ENCODE results near the gene MICU1. TPM values are rescaled to one million over a fixed set of nuclear protein-coding genes. Genes with fewer than 3 reads are reported as not detected.

MICU1 gene
- total and polyA plus RNA-seq, 10 of the 15 experiments (the other 5 are each of a cell fraction or from before 2014, with no cell fraction given) = 18.2 to 36.4 (median 22.2) TPM

DNA sequence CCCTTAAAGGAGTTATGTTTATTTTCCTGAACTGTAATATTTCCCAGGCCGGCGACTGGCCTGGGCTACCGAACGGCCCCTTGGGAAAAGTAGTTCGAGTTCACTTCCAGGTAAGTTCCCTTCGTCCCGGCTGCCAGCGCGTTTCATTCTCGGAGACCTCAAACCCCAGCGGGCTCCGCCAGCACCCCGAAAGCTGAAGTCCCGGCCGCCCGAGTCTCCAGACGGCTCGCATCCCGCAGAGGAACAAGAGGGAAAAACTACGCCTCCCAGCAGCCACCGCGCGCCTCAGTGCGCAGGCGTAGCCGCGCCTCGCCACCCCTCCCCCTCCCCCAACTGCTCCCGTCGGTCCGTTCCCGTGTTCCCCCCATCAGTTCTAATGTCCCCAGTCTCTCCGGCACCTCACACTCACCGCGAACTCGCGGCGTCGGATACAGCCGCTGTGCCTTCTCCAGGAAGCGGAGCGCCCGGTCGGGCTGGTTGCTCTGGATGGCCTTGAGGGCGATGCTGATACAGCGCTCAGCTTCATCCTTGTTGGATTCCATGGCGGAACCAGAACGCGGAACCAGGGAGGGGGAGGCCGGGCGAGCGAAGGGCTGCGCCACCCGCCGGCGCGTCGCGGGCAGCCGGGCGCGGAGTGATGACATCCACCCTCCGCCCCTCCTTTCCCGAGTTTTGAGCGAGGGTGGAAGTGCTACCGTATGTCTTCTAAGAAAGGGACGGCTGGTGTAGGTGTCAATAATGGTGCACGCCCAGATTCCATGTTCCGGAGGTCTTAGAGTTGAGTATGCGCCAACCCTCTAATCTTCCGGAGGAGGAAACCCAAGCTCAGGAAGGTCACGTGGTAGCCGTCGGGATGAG is 271.3 kb downstream of the MICU1 start, which contains the start of gene DNAJB12 (continued):
- peak; percentile 81 for TF ChIP-seq E4F1 (IDR thresholded peaks at IDR 0.05; ENCODE audit: borderline replicate concordance, partially characterized antibody)
- peak; percentile 99 for TF ChIP-seq NBN (IDR thresholded peaks at IDR 0.05)
- no peak for TF ChIP-seq KAT2A (conservative IDR thresholded peaks at IDR 0.05; ENCODE audit: control insufficient read depth, low read depth, low read length)
- no peak for TF ChIP-seq EZH2 (IDR thresholded peaks at IDR 0.05; ENCODE audit: borderline replicate concordance, control insufficient read depth, low read depth, low read length)
- no peak for TF ChIP-seq ZSCAN29 (IDR thresholded peaks at IDR 0.05)
- no peak for TF ChIP-seq RAD21 (IDR thresholded peaks at IDR 0.05; ENCODE audit: insufficient read depth, low read depth, low read length)
- TF ChIP-seq NR2C1 (IDR thresholded peaks at IDR 0.05) = peak; percentile 40
- no peak for TF ChIP-seq NFYA (IDR thresholded peaks at IDR 0.05; ENCODE audit: borderline replicate concordance, low read depth, low read length)
- TF ChIP-seq, protein P1, sequence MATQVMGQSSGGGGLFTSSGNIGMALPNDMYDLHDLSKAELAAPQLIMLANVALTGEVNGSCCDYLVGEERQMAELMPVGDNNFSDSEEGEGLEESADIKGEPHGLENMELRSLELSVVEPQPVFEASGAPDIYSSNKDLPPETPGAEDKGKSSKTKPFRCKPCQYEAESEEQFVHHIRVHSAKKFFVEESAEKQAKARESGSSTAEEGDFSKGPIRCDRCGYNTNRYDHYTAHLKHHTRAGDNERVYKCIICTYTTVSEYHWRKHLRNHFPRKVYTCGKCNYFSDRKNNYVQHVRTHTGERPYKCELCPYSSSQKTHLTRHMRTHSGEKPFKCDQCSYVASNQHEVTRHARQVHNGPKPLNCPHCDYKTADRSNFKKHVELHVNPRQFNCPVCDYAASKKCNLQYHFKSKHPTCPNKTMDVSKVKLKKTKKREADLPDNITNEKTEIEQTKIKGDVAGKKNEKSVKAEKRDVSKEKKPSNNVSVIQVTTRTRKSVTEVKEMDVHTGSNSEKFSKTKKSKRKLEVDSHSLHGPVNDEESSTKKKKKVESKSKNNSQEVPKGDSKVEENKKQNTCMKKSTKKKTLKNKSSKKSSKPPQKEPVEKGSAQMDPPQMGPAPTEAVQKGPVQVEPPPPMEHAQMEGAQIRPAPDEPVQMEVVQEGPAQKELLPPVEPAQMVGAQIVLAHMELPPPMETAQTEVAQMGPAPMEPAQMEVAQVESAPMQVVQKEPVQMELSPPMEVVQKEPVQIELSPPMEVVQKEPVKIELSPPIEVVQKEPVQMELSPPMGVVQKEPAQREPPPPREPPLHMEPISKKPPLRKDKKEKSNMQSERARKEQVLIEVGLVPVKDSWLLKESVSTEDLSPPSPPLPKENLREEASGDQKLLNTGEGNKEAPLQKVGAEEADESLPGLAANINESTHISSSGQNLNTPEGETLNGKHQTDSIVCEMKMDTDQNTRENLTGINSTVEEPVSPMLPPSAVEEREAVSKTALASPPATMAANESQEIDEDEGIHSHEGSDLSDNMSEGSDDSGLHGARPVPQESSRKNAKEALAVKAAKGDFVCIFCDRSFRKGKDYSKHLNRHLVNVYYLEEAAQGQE (IDR thresholded peaks at IDR 0.05; ENCODE audit: low read depth, low read length) = no peak
- peak; percentile 88 for TF ChIP-seq LARP7 (IDR thresholded peaks at IDR 0.05)
- peak; percentile 100 for TF ChIP-seq CREB1 (IDR thresholded peaks at IDR 0.05; ENCODE audit: low read depth)
- TF ChIP-seq PKNOX1 (IDR thresholded peaks at IDR 0.05) = peak; percentile 83
- TF ChIP-seq MAX (IDR thresholded peaks at IDR 0.05; ENCODE audit: low read depth, low read length) = peak; percentile 84
- peak; percentile 98 for TF ChIP-seq STAT1 (conservative IDR thresholded peaks at IDR 0.05)
- no peak; the same call in 1 of the 2 replicates for TF ChIP-seq MTA3 (IDR thresholded peaks at IDR 0.05; ENCODE audit: borderline replicate concordance, low read length)
- peak; percentile 67; the same call in 2 of the 3 replicates for TF ChIP-seq POU2F2 (IDR thresholded peaks at IDR 0.05; ENCODE audit: borderline replicate concordance, low read depth, low read length)
- TF ChIP-seq, protein P2, sequence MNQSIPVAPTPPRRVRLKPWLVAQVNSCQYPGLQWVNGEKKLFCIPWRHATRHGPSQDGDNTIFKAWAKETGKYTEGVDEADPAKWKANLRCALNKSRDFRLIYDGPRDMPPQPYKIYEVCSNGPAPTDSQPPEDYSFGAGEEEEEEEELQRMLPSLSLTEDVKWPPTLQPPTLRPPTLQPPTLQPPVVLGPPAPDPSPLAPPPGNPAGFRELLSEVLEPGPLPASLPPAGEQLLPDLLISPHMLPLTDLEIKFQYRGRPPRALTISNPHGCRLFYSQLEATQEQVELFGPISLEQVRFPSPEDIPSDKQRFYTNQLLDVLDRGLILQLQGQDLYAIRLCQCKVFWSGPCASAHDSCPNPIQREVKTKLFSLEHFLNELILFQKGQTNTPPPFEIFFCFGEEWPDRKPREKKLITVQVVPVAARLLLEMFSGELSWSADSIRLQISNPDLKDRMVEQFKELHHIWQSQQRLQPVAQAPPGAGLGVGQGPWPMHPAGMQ (IDR thresholded peaks at IDR 0.05; ENCODE audit: borderline replicate concordance) = no peak

Measured in GM12878 (cell line).